Activated CD8-positive, alpha-beta memory T cell treated with anti-CD3 and anti-CD28 coated beads for 4 hours (primary cell): ENCODE results near the gene TMEM144.
"Not testable (repeated sequence)": the region's sequence is repeated elsewhere in the genome, so short reads cannot be mapped to it uniquely, and the experiment has no call there.

Experiments
- DNase-seq, 2 donors: peaks; one replicate each; pipeline ENCODE4 v3.0.0-alpha.2; 2020; ENCODE audit warnings: low read depth in 2 of 2

TMEM144 gene

GRCh38 chr4:158236304-158237030 lies 26.2 kb downstream of the TMEM144 start:
- DNase-seq, result no peak

GRCh38 chr4:158238575-158238974 lies 28.3 kb downstream of the TMEM144 start:
- DNase-seq, result no peak

DNA sequence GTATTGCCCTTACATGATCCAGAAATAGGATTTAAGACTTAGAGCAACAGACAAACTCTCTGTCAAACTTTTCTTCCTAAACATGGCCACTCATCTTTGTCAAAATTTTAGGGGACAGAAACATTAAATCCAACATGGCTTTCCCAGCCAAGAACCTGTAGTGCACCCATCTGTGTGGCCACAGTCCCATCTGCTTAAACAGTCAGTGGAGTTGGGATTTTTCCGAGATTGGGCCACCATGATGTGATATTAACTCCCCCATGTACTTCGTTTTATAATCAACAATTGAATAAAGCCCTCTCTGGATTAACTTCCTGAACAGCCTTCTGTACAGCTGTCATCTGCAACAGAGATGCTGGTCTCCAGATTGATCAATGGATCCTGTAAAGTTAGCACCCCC lies 28.9 kb downstream of the TMEM144 start:
- no peak for DNase-seq

GRCh38 chr4:158243071-158243470 lies 32.8 kb downstream of the TMEM144 start:
- no peak for DNase-seq

GRCh38 chr4:158250321-158250720 lies 40.0 kb downstream of the TMEM144 start:
- no peak for DNase-seq

GRCh38 chr4:158253350-158253980 lies 43.2 kb downstream of the TMEM144 start:
- DNase-seq, result no peak

GRCh38 chr4:158254292-158254691 lies 44.0 kb downstream of the TMEM144 start:
- DNase-seq, result no peak

GRCh38 chr4:158255727-158256324 lies 45.5 kb downstream of the TMEM144 start:
- DNase-seq, result no peak

GRCh38 chr4:158259955-158260575 lies 49.8 kb downstream of the TMEM144 start:
- DNase-seq, result no peak

- no peak for DNase-seq
These were observed 51.2 kb downstream of the TMEM144 start for GRCh38 chr4:158261480-158261879.

DNA sequence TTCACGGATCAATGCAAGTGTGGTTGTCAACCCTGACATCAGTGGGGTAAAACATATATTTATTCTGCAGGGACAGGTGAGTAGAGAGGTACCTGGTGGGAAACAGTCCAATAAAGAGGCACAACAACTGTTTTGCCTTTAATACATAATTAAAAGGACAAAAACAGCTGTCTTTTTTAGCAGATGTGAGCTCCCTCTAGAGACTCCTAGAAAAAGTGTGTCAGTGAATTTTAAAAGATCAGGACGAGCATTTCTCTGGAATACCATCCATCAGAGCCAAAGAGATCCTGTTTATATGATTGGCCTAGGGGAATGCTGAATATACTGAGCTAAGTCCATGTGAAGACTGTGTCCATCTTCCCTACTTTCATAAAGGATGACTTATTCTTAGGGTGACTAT lies 58.3 kb downstream of the TMEM144 start:
- DNase-seq, result no peak

DNA sequence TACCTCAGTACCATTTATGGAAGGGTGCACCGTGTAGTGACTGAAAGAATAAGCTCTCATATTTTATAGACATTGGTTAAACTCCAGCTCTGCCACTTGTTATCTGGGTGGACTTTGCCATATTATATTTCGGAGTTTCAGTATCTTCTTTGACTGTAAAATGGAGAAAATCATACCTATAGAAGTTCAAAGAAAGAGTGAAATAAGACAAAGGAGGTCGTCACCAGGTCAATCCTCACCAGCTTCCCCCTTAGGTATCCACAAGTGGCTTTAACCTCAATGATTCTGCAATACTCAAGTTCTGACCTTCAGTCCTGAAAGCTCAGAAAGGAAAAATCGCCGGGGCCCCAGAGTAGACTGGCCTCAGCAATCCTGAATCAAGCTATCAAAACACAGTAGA lies 64.3 kb downstream of the TMEM144 start:
- DNase-seq, result no peak

DNA sequence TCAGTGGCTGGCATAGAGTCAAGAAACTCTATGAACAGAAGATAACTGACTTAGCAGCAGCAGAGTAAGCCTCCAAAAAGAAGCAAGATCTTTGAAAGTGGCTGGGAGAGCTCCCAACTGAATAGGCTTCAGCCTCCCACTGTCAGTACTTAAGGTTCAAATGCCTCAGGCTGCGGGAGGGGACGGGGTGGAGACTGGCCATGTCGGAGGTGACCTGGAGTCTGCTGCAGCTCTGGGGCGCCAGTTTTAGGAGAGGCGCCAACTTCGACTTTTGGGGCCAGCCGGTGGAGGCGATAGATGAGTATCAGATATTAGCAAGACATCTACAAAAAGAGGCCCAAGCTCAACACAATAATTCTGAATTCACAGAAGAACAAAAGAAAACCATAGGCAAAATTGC lies 67.3 kb downstream of the TMEM144 start:
- no peak for DNase-seq

- not testable (repeated sequence) for DNase-seq
These were observed 68.8 kb downstream of the TMEM144 start for GRCh38 chr4:158279052-158279451.

- no peak for DNase-seq
These were observed 70.6 kb downstream of the TMEM144 start for GRCh38 chr4:158280856-158281255.

- no peak for DNase-seq
These were observed 72.0 kb downstream of the TMEM144 start for GRCh38 chr4:158282252-158282651.

DNA sequence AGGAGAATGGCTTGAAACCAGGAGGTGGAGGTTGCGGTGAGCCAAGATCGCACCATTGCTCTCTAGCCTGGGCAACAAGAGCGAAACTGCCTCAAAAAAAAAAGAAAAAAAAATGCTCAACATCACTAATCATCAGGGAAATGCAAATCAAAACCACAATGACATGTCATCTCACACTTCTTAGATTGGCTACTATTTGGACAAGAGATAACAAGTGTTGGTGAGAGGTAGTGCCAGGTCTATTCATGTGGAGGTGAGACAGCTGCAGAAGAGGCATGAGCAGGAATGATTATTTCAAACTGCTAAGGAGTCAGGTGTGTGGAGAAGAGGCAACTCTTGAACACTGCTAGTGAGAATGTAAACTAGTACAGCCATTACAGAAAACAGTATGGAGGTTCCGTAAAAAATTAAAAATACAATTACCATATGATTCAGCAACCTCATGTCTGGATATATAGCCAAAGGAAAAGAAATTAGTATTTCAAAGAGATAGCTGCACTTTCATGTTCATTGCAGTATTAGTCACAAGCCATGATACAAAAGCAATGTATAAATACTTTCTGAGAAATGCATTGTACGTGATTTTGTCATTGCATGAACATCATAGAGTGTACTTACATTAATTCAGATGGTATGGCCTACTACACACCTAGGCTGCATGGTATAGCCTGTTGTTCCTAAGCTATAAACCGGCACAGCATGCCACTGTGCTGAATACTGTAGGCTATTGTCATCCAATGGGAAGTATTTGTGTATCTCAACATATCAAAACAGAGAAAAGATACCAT lies 75.3 kb downstream of the TMEM144 start:
- DNase-seq, result no peak

DNA sequence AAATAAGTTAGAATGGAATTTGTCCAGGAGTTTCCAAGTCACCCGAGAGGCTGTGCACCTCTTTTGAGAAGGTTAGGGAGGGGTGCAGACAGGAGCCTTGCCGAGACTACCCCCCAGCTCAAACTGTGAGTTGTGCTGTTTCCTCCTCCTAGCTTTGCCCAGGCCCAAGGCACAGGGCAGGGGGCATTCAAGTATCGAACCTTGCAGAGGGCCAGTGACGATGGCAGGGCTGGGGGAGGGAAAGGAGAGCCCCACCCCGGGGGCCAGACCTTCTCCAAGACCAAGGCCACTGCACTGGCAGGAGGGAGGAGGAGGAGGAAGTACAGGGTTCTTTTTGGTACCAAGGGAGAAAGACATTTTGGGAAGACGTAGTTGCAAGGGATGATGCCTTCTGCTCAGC lies 80.6 kb downstream of the TMEM144 start:
- DNase-seq, result no peak

DNA sequence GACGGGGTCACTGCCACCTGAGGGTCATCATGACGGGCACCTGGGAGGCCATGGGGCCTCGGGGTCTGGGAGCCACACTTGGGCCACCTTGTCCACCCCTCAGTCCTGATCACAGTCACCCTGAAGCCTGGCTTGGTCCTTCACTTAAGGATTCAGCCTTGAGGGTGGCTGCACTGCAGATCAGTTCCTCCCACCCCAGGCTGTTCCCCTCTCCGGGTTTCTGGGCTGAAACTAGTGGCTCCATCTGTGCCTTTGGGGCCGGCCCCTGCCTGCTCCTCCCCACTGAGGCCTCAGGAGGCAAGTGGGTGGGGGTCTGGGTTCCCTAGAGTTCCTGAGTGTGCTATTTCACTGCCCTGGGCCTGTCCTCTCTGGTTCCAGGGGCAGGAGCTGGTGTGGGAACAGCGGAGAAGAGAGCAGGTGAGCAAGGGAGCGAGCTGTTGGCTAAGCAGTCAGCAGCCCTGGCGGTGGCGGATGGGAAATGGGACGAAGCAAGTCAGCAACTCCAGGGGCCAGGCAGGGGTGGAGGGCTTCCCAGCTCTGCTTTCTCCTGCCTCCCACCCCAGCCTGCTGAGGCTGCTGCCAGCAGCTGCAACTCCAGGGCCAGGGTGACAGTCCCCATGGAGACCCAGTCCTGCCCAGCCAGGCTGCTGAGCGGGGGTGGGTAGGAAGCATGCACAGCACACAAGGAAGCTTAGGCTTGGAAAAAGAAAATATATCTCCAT lies 81.2 kb downstream of the TMEM144 start:
- DNase-seq, result no peak

DNA sequence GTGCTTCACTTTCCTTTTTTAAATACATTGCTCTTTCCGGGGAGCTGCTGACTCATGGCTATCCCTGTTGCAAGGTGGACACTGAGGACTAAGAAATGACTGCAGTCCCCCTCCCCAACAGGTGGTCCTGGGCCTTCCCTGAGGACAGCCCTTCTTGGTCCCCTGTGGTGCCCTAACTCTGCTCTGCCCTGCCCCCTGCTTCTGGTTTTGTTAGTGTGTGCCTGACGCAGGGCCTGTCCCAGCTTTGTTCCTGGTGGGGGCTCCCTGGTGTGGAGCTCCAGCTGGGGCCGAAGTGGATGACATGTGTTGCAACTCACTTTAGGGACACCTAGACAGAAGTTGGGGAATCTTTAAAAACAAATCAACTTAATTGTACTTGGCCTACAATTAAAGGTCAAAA lies 81.9 kb downstream of the TMEM144 start:
- no peak for DNase-seq

DNA sequence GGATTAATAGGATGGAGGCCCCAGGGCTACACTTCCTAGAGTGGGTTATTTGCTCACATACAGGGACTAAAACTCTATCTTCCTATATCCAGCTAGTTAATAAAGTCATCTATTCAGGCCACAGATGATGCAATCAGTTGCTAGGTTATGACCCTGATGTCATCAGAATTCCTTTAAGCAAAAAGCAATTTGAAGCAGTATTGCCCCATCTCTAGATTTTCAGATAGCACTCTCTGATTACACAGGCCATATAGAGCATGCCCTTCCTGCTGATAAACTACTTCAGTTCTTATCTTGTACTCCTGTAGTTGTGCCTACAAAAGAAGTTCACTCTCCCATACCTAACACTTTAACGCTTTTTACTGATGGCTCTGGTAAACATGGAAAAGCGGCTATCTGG lies 84.8 kb downstream of the TMEM144 start:
- no peak for DNase-seq
